Activated CD4-positive, alpha-beta T cell treated with anti-CD3 and anti-CD28 coated beads for 24 hours (primary cell): ENCODE results near the gene RNF208.

ENCODE experiments used
- DNase-seq, 2 donors: peaks; one replicate each; pipeline ENCODE4 v3.0.0-alpha.2; 2020; ENCODE audit warnings: low read depth in 2 of 2

Gene RNF208

GRCh38 chr9:137227853-137228505 is 5.9 kb upstream of the RNF208 start:
- DNase-seq, result no peak

GRCh38 chr9:137227054-137227852 is 5.2 kb upstream of the RNF208 start, which contains the start of gene RNF224:
Gene RNF224, plus strand, starts transcription at chr9:137227502. Its CDS starts 834 bp downstream, at chr9:137228336.
- DNase-seq, result peak; percentile 67 to 74

GRCh38 chr9:137226338-137227053 is 4.5 kb upstream of the RNF208 start:
- DNase-seq, result no peak

- no peak for DNase-seq
These were observed 3.8 kb upstream of the RNF208 start for GRCh38 chr9:137225699-137226331.

GRCh38 chr9:137224830-137225694 is 3.0 kb upstream of the RNF208 start, which contains the start of gene CYSRT1:
Gene CYSRT1, plus strand, starts transcription at chr9:137225174. Its CDS starts 448 bp downstream, at chr9:137225622.
- no peak for DNase-seq

- DNase-seq, result peak; percentile 96 to 98
These were observed 1.3 kb upstream of the RNF208 start for GRCh38 chr9:137223078-137223970.

GRCh38 chr9:137221506-137222111 is 431 bp downstream of the RNF208 start:
- no peak for DNase-seq

GRCh38 chr9:137221095-137221505 is 940 bp downstream of the RNF208 start:
- DNase-seq, result no peak

GRCh38 chr9:137220317-137221094 is 1.5 kb downstream of the RNF208 start:
- DNase-seq, result no peak

- DNase-seq, result no peak
These were observed 2.2 kb downstream of the RNF208 start for GRCh38 chr9:137219757-137220316.

GRCh38 chr9:137218754-137219271 is 3.2 kb downstream of the RNF208 start:
- no peak for DNase-seq

GRCh38 chr9:137218212-137218753 is 3.8 kb downstream of the RNF208 start:
- DNase-seq, result no peak

GRCh38 chr9:137217276-137218211 is 4.5 kb downstream of the RNF208 start:
- DNase-seq, result no peak

- DNase-seq, result no peak
These were observed 5.7 kb downstream of the RNF208 start for GRCh38 chr9:137216188-137216965.

- no peak for DNase-seq
These were observed 6.6 kb downstream of the RNF208 start for GRCh38 chr9:137215196-137215986.
